ENCODE measurements around the gene GNAI2.
A peak's percentile ranks its signal among the peaks of the same experiment; 100 is the strongest.

The GNAI2 gene

DNA sequence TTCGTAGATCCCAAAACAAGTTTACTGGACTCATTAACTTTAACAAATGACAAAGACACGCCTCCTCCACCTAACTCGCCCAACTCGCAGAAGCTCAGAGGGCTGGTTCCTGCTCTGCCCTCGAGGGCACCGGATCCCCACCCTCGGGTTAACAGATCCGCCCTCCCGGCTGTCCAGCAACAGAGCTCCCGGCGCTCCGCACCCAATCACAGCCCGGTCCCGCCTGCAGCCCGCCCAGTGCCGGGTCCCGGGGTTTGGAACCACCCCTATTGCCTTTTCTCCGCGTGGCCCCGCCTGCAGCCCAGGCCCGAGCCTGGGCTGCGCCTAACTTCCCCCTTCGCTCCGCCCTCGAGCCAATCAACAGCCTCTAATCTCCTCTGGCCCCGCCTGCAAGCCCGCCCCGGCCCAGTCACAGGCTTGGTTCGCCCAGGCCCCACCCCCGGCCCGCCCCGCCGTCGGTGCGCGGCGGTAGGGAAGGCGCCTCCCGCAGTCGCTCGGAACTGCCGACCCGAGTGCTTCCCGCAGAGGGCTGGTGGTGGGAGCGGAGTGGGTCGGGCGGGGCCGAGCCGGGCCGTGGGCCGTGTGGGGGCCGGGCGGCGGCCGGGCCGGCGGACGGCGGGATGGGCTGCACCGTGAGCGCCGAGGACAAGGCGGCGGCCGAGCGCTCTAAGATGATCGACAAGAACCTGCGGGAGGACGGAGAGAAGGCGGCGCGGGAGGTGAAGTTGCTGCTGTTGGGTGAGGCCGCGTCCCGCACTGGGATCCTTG, at the start of gene GNAI2:
TSS of gene GNAI2 (plus strand) at position 489 of the 768 bp plus-strand sequence. CDS start at position 621, 132 bp downstream.
- DNase-seq = peak; percentile 98

DNA sequence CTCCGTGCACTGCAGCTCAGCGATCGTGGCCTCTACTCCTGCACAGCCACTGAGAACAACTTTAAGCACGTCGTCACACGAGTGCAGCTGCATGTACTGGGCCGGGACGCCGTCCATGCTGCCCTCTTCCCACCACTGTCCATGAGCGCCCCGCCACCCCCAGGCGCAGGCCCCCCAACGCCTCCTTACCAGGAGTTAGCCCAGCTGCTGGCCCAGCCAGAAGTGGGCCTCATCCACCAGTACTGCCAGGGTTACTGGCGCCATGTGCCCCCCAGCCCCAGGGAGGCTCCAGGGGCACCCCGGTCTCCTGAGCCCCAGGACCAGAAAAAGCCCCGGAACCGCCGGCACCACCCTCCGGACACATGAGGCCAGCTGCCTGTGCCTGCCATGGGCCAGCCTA, 48.3 kb upstream of the GNAI2 start:
- no peak for DNase-seq

- peak; percentile 90 for DNase-seq
Measured at GRCh38 chr3:50189274-50189673, 46.7 kb upstream of the GNAI2 start.

- DNase-seq = no peak
Measured at GRCh38 chr3:50189989-50190388, 46.0 kb upstream of the GNAI2 start.

GRCh38 chr3:50190936-50191660, 44.9 kb upstream of the GNAI2 start, which contains the start of gene GNAT1:
GNAT1 (plus strand) TSS chr3:50191610; CDS start chr3:50191726, 116 bp downstream.
- no peak for DNase-seq

DNA sequence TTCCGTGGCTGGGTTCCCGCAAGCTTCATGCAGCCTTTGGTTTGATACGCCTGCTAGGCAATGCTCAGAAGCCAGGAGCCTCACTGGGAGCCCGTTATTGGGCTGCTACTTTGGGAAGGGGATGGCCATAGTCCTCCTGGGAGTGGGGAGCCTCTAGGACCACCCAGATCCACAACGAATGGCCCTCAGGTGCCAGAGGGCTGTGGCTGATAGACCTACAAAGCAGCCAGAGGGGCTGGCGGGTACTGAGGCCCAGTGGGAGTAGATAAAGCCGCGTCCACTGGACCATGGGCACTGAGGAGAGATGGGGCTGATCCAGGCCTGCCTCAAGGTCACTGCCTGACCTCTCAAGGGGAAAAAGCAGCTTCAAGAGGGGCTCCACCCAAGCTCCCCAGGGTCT, 43.9 kb upstream of the GNAI2 start:
- no peak for DNase-seq

DNA sequence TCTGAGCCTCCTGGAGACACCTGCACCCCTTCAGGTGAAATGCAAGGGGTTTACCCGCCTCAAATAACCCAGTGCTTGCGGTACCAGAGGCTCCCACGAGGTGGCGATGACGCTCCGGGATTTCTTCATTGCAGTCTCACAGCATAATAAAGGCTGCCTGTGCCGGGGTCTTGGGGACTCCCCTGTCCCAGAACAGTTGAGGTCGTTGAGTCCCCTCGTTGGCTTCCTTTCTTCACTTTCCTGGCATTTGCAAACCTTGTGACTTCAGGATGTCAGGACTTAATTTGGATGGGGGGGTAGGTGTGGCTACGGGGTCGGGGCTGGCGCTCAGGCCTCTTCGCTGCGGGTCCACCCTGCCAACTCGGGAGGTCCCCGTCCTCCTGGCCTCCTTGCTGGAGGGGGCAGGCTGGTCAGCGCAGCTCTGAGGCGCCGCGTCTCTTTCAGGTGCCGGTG, 43.3 kb upstream of the GNAI2 start:
- no peak for DNase-seq

- no peak for DNase-seq
Measured at GRCh38 chr3:50193286-50193685, 42.7 kb upstream of the GNAI2 start.

DNA sequence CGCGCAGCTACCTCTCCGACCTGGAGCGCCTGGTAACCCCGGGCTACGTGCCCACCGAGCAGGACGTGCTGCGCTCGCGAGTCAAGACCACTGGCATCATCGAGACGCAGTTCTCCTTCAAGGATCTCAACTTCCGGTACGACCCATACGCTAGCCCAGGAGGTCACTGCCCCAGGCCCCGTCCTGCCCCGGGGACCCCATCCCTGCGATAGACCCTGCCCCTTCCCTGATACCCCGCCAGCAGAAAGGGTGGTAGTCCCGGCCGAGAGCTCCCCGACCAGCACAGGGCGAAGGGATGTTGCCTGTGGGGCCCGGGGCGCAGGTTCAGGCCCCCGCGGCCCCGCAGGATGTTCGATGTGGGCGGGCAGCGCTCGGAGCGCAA, 42.3 kb upstream of the GNAI2 start:
- DNase-seq = no peak

- DNase-seq = no peak
Measured at GRCh38 chr3:50194128-50194902, 41.7 kb upstream of the GNAI2 start.

DNA sequence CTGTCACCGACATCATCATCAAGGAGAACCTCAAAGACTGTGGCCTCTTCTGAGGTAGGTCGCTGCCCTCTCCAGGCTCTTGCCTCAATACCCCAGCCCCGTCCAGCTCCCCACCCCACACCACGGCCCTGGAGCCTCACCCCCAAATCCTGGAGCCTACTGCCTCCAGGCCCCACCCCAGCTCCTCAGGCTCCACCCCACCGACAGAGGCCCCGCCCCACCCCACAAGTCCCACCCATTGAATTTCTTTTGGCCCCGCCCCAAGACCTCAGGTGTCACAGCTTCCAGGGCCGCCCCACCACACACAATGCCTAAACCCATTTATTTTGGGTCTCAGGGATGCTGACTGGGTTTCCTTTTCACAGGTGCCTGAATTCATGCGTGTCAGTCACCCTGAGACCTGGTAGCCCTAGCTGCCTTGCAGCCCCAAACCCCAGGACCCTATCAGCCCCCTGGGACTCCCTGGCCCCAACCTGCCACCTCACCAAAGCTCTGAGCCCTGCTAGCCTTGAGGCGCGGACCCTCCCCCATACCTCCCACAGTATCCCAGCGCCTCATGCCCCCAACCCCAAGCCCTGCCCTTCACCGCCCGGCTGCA, 41.0 kb upstream of the GNAI2 start:
- no peak for DNase-seq

GRCh38 chr3:50195501-50196252, 40.3 kb upstream of the GNAI2 start:
- no peak for DNase-seq

DNA sequence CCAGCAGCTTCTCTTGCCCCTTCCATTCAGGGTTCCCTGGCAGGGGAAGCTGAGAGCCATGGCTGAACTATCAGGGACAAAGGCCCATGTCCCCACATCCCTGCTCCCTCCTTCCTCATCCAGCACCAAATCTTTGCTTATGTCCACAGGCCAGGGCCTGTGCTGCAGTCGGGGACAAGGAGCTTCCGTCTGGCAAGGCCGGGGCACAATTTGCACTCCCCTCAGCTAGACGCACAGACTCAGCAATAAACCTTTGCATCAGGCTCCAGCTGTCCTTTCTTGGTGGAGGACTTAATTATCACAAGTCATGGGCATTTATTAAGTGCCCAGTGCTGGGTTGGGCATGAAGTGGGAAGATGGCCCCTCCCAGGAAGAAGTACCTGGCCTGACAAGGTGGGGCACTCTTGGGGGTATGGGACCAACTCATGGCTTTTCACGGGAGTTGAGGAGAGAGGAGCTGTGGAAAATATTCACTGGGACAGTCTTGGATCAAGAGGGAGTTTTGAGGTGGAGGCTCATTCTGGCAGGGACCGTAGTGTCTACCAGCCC, 39.7 kb upstream of the GNAI2 start:
- no peak for DNase-seq

DNA sequence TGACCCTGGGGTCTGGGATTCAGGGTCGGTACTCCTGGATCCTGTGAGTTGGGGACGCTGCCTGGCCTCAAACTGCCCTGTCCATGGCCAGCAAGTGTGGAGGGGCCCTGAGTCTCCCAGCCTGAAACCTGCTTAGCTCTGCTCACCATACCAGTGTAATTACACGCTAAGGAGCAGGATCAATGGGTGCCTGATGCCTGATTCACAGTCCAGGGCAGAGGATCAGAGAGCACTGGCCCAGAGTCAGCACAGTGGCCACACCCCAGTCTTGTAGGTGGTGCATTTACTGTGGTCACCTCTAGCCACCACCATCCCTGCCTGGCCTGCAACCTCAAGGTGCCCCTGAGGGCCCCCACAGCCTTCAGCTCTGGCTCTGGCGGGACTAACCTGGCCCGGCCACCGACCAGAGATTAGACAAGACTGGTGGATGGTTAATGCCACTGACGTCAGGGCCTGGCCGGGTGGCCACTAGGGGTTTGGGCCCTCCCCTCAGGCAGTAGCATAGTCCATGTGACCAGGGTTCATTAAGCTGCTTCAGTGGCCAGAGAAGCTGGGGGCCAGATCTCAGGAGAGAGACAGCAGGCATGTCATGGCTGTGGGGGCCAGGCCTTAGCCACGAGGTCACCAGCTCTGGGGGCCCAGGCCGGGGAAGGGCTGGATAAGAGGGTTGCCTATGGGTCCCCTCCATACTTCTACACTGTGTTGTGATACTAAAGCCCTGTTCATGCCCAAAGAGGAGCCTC, 34.3 kb upstream of the GNAI2 start:
- no peak for DNase-seq

DNA sequence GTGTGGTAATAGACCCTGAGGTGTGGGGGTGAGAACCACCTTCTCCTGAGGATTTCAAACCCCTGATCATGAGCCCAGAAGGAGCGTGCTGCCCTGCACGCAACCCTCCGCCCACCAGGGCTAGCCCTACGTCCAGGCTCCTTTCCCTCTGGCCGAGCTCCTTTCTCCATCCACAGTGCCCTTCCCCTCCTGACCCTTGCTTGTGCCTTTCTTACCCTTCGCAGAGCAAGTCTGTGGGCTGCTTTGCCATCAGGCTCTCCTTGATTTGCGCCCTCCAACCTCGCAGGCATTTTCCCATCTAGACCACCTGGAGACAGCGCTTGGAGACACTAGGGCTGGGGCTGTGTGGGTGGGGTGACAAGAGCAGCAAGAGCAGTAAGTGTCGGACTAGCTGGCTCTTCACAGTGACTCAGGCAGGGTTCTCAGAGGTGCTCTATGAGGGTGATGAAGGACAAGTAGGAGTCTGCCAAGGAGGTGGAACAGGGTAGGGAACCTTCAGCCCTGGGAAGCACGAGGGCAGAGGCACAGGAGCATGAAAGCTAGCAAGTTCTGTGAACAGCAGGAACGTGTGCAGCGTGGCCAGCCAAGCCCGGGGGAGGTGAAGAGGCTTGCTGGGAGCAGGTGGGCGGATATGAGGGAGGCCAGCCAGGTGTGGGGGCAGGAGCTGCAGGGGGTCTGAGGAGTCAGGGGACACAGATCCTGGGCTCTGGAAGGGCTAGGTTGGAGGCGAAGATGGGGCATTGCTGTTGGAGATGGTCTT, 33.5 kb upstream of the GNAI2 start:
- no peak for DNase-seq

GRCh38 chr3:50203113-50203808, 32.7 kb upstream of the GNAI2 start:
- DNase-seq = no peak

- no peak for DNase-seq
Measured at GRCh38 chr3:50203809-50204803, 31.9 kb upstream of the GNAI2 start.

DNA sequence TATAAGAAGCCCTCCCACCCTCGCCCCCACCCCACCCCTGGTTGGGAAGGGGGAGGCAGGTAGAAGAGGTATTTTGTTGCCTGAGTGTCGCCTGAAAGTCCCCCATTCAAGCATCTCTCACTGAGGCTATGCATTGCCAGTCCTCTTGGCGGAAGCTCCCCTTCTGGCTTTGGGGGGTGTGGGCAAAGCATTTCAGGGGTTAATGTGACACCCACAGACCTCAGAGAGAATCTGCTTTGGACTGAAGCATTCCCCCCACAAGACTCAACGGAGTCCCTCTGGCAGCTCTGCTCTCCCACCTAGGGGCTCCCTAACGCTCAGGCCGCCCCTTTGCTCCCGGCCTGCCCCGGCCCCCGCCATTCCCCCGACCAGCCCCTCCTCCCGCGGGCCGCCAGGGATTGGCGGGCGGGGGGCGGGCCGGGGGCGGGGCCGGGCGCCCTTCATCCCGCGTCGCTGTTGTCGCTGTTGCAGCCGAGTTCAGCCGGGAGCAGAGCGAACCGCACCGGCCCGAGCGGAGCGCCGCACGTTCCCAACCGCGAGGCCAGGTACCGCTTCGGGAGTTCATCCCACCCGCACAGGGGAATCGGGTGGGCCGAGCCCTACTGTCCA, 31.1 kb upstream of the GNAI2 start, which contains the start of gene SLC38A3:
TSS of gene SLC38A3 (plus strand) at position 468 of the 609 bp plus-strand sequence. CDS start 8,929 bp downstream, outside the sequence.
- no peak for DNase-seq

Measured in amniotic stem cell (primary cell).